BE2C (cell line): ENCODE measurements around the gene FAM216A.
"Not testable (repeated sequence)": the region's sequence is repeated elsewhere in the genome, so short reads cannot be mapped to it uniquely, and the experiment has no call there.

ENCODE experiments used
- DNase-seq: peaks from one replicate; pipeline ENCODE4 v3.0.0-alpha.2; 2020
- H3K27me3 ChIP-seq: fragments of 250-450 bp; sonication (Bioruptor Pico); 2 replicates; pipeline ENCODE4 v1.5.1; 2020; ENCODE audit warnings: mild to moderate bottlenecking
- H3K36me3 ChIP-seq: fragments of 250-450 bp; sonication (Bioruptor Pico); 2 replicates; pipeline ENCODE4 v1.5.1; 2020; ENCODE audit warnings: mild to moderate bottlenecking
- H3K4me1 ChIP-seq: fragments of 250-450 bp; sonication (Bioruptor Pico); 2 replicates; pipeline ENCODE4 v1.5.1; 2020
- H3K4me3 ChIP-seq: 2 replicates; pipeline ENCODE4 v1.5.1; 2011; ENCODE audit warnings: low read depth, low read length
- H3K9me3 ChIP-seq: fragments of 250-450 bp; sonication (Bioruptor Pico); 2 replicates; pipeline ENCODE4 v1.5.1; 2020
- CTCF ChIP-seq: IDR thresholded peaks from 2 replicates; pipeline ENCODE4 v1.5.1; 2012; ENCODE audit warnings: mild to moderate bottlenecking, low read depth, low read length

The FAM216A gene

GRCh38 chr12:110453569-110454296 is 14.9 kb upstream of the FAM216A start:
- no peak overlapping the region for H3K4me3 ChIP-seq
- peaks cover 33% of the 10 kb centered on the region for H3K36me3 ChIP-seq
- H3K4me1 ChIP-seq, result no peaks in the 10 kb centered on the region

GRCh38 chr12:110458756-110459155 is 9.9 kb upstream of the FAM216A start:
- peaks cover 43% of the 10 kb centered on the region for H3K36me3 ChIP-seq
- no peaks in the 10 kb centered on the region for H3K4me1 ChIP-seq
- H3K4me3 ChIP-seq, result no peak overlapping the region
- TF ChIP-seq CTCF, result no peak
- H3K9me3 ChIP-seq, result no peaks in the 10 kb centered on the region
- no peaks in the 10 kb centered on the region for H3K27me3 ChIP-seq
- DNase-seq, result no peak

More at GRCh38 chr12:110453569-110454296, 14.9 kb upstream of the FAM216A start:
- TF ChIP-seq CTCF, result no peak
- Histone ChIP-seq H3K9me3 (no peaks in the 10 kb centered on the region), H3K27me3 (no peaks in the 10 kb centered on the region)
- DNase-seq, result no peak

GRCh38 chr12:110461189-110461588 is 7.5 kb upstream of the FAM216A start:
- H3K4me1 ChIP-seq, H3K4me3 ChIP-seq, H3K9me3 ChIP-seq, H3K27me3 ChIP-seq, DNase-seq: not testable (repeated sequence)
- H3K36me3 ChIP-seq, result peaks cover 41% of the 10 kb centered on the region

- Histone ChIP-seq H3K4me1 (no peaks in the 10 kb centered on the region), H3K9me3 (no peaks in the 10 kb centered on the region), H3K4me3 (no peak overlapping the region), H3K36me3 (peaks cover 21% of the 10 kb centered on the region), H3K27me3 (no peaks in the 10 kb centered on the region)
- DNase-seq, result no peak
- no peak for TF ChIP-seq CTCF
Measured at GRCh38 chr12:110465024-110465423, 3.6 kb upstream of the FAM216A start.

GRCh38 chr12:110465765-110466164 is 2.9 kb upstream of the FAM216A start:
- H3K4me1 ChIP-seq, H3K9me3 ChIP-seq, DNase-seq, H3K27me3 ChIP-seq, H3K4me3 ChIP-seq: not testable (repeated sequence)
- H3K36me3 ChIP-seq, result peaks cover 16% of the 10 kb centered on the region

- Histone ChIP-seq H3K4me1 (no peaks in the 10 kb centered on the region), H3K36me3 (peaks cover 14% of the 10 kb centered on the region), H3K27me3 (no peaks in the 10 kb centered on the region), H3K9me3 (no peaks in the 10 kb centered on the region), H3K4me3 (peak overlapping the region; percentile 92; the same call in 1 of the 2 replicates)
- DNase-seq, result no peak
- no peak for TF ChIP-seq CTCF
Measured at GRCh38 chr12:110466791-110467190, 1.9 kb upstream of the FAM216A start.

GRCh38 chr12:110467847-110468213 is 815 bp upstream of the FAM216A start:
- no peaks in the 10 kb centered on the region for H3K27me3 ChIP-seq
- TF ChIP-seq CTCF, result no peak
- H3K9me3 ChIP-seq, result no peaks in the 10 kb centered on the region
- no peaks in the 10 kb centered on the region for H3K4me1 ChIP-seq
- peaks cover 12% of the 10 kb centered on the region for H3K36me3 ChIP-seq
- peak overlapping the region; percentile 92 for H3K4me3 ChIP-seq
- DNase-seq, result no peak
